DOHH2 (cell line): ENCODE results near the gene PDZK1IP1.

Source experiments
- H3F3A ChIP-seq: fragments of 200-600 bp; sonication (generic), shearing (Covaris generic); 2 replicates; pipeline ENCODE4 v1.6.0; 2016; ENCODE audit warnings: antibody characterized with exemption, mild to moderate bottlenecking; ENCODE audit not compliant: control insufficient read depth, insufficient read depth
- H3K27ac ChIP-seq: fragments of 200-600 bp; sonication (generic); 2 replicates; pipeline ENCODE4 v1.5.1; 2014; ENCODE audit warnings: low read depth, mild to moderate bottlenecking, low read length, moderate library complexity
- H3K27me3 ChIP-seq: fragments of 200-600 bp; sonication (generic); 2 replicates; pipeline ENCODE4 v1.6.1; 2014; ENCODE audit warnings: mild to moderate bottlenecking, low read length, mixed read lengths; ENCODE audit not compliant: control insufficient read depth
- H3K36me3 ChIP-seq: fragments of 200-600 bp; sonication (generic); 2 replicates; pipeline ENCODE4 v1.6.1; 2014; ENCODE audit warnings: mild to moderate bottlenecking, low read length, moderate library complexity, mixed read lengths; ENCODE audit not compliant: control insufficient read depth
- H3K4me1 ChIP-seq: fragments of 200-600 bp; sonication (generic); 2 replicates; pipeline ENCODE4 v1.6.1; 2014; ENCODE audit warnings: mild to moderate bottlenecking, low read length, mixed read lengths; ENCODE audit not compliant: control insufficient read depth
- H3K4me2 ChIP-seq: fragments of 200-600 bp; sonication (generic); 2 replicates; pipeline ENCODE4 v1.6.0; 2014; ENCODE audit warnings: mild to moderate bottlenecking, low read length, moderate library complexity
- H3K4me3 ChIP-seq: fragments of 200-600 bp; sonication (generic); 2 replicates; pipeline ENCODE4 v1.5.1; 2014; ENCODE audit warnings: mild to moderate bottlenecking, low read length, mixed read lengths
- H3K79me2 ChIP-seq: fragments of 200-600 bp; sonication (generic); 2 replicates; pipeline ENCODE4 v1.6.1; 2014; ENCODE audit warnings: mild to moderate bottlenecking, low read length, mixed read lengths; ENCODE audit not compliant: control insufficient read depth
- H3K9me2 ChIP-seq: fragments of 200-600 bp; sonication (generic); replicated peaks from 2 replicates; pipeline ENCODE4 v1.6.1; 2014; ENCODE audit warnings: mild to moderate bottlenecking, low read length, mixed read lengths; ENCODE audit not compliant: control insufficient read depth
- H3K9me3 ChIP-seq: fragments of 200-600 bp; sonication (generic); 2 replicates; pipeline ENCODE4 v1.6.1; 2014; ENCODE audit warnings: antibody characterized with exemption, low read length, mixed read lengths; ENCODE audit not compliant: control insufficient read depth, insufficient read depth
- H4K20me1 ChIP-seq: fragments of 200-600 bp; sonication (generic); 2 replicates; pipeline ENCODE4 v1.6.0; 2014; ENCODE audit warnings: low read depth, mild to moderate bottlenecking, antibody characterized with exemption, low read length, moderate library complexity; ENCODE audit not compliant: control insufficient read depth, insufficient read depth
- CTCF ChIP-seq: fragments of 200-600 bp; sonication (generic); IDR thresholded peaks from one replicate; pipeline ENCODE4 v1.5.1; 2014; ENCODE audit warnings: antibody characterized with exemption, mild to moderate bottlenecking, low read depth, low read length; ENCODE audit not compliant: poor library complexity, severe bottlenecking
- EZH2phosphoT487 ChIP-seq: fragments of 200-600 bp; sonication (generic); IDR thresholded peaks from 2 replicates; pipeline ENCODE4 v1.6.1; 2017; ENCODE audit warnings: borderline replicate concordance, mild to moderate bottlenecking, antibody characterized with exemption, low read length, moderate library complexity, mixed read lengths

The PDZK1IP1 gene

DNA sequence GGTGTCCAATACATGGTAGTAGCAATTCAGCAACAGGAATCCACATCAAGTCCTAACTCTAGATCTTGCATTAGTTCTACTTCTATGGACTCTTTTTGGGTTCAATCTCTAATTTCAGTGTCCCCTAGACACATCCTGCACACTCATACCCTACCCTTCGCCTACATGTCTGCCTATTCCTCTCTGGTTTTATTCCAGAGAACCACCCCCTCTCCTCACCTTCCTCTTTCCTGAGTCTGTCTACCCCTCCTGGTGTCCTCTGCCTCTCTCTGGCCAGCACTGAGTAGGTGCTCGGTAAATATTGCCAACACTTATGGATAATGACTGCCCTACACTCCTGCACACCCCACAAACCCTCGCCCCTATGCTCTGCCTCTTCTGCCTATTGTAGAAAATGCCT is 32.6 kb upstream of the PDZK1IP1 start:
- Histone ChIP-seq H3K79me2 (no peaks in the 10 kb centered on the region), H3K4me2 (no peak overlapping the region), H3K4me1 (no peaks in the 10 kb centered on the region), H3K9me2 (no peaks in the 10 kb centered on the region), H3K27ac (no peak overlapping the region), H3K9me3 (no peaks in the 10 kb centered on the region), H3K36me3 (no peaks in the 10 kb centered on the region), H4K20me1 (no peaks in the 10 kb centered on the region), H3F3A (no peaks in the 10 kb centered on the region), H3K27me3 (peaks cover 42% of the 10 kb centered on the region), H3K4me3 (no peak overlapping the region)
- no peak for TF ChIP-seq CTCF
- TF ChIP-seq EZH2phosphoT487, result no peak

DNA sequence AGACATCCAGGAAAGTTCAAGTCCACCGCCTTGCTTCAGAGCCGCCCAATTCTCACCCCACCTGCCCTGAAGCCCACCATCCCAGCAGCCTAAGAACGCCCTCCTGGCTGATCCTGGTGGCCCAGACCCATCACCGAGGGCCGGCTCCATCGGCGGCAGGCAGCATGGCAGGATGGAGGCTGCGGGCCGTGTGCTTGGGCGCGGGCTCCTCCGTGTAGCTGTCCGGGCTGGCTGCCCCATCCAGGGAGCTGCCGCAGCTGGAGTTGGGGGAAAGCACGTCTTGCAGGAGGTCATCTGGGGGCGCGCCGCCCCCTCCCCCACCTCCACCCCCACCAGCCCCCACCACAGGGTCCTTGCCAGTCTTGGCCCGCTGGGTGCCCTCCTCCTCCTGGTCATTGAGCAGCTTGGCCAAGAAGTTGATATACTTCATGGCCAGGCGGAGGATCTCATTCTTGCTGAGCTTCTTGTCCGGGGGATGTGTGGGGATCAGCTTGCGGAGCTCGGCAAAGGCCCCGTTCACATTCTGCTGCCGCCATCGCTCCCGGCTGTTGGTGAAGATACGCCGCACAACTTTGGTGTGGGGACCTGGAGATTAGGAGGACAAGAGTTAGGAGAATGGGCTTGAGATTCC is 29.9 kb upstream of the PDZK1IP1 start:
- H3K9me3 ChIP-seq, result no peaks in the 10 kb centered on the region
- no peaks in the 10 kb centered on the region for H3F3A ChIP-seq
- no peaks in the 10 kb centered on the region for H3K4me1 ChIP-seq
- H3K9me2 ChIP-seq, result no peaks in the 10 kb centered on the region
- H4K20me1 ChIP-seq, result no peaks in the 10 kb centered on the region
- TF ChIP-seq EZH2phosphoT487 (no peak), CTCF (no peak)
- H3K4me3 ChIP-seq, result no peak overlapping the region
- peaks cover 19% of the 10 kb centered on the region for H3K27me3 ChIP-seq
- H3K79me2 ChIP-seq, result no peaks in the 10 kb centered on the region
- no peak overlapping the region for H3K4me2 ChIP-seq
- H3K36me3 ChIP-seq, result no peaks in the 10 kb centered on the region
- no peak overlapping the region for H3K27ac ChIP-seq

- Histone ChIP-seq H3F3A (no peaks in the 10 kb centered on the region), H3K9me2 (no peaks in the 10 kb centered on the region), H3K27ac (no peak overlapping the region), H3K4me3 (no peak overlapping the region), H4K20me1 (no peaks in the 10 kb centered on the region), H3K4me2 (no peak overlapping the region), H3K9me3 (no peaks in the 10 kb centered on the region), H3K27me3 (peaks cover 12% of the 10 kb centered on the region), H3K79me2 (no peaks in the 10 kb centered on the region), H3K36me3 (no peaks in the 10 kb centered on the region), H3K4me1 (no peaks in the 10 kb centered on the region)
- TF ChIP-seq EZH2phosphoT487 (no peak), CTCF (no peak)
Observed at GRCh38 chr1:47219001-47219400, 29.2 kb upstream of the PDZK1IP1 start.
